ENCODE results near the gene EPG5. TPM values are rescaled to one million over a fixed set of nuclear protein-coding genes. Genes with fewer than 3 reads are reported as not detected.
"Not testable (repeated sequence)": the region's sequence is repeated elsewhere in the genome, so short reads cannot be mapped to it uniquely, and the experiment has no call there.

Gene EPG5
- total and polyA plus RNA-seq, 3 donors from 2014 or later: 19.0 to 66.4 (median 55.7) TPM

DNA sequence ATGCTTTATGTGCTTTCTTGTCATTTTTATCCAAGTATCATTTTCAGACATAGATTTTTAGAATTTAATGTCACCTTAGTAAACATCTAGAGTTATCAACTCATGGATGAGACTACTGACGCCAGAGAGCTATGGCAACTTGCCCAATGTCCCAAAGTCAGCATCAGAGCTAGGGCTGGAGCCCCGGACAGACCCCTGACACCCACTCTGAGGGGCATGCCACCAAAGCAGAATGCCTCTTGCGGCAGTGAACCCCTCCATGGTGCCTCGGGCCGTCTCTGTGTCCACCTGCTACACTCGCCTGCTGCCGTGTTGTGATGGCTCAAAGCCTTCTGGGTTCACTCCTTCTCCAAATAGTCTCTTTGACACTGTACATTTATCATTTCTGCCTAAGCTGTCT, 136.2 kb downstream of the EPG5 start:
- no peaks in the 10 kb centered on the region for H3K9me3 ChIP-seq
- H3K27ac ChIP-seq: no peak overlapping the region
- H3K4me3 ChIP-seq: no peak overlapping the region
- TF ChIP-seq, protein P1, sequence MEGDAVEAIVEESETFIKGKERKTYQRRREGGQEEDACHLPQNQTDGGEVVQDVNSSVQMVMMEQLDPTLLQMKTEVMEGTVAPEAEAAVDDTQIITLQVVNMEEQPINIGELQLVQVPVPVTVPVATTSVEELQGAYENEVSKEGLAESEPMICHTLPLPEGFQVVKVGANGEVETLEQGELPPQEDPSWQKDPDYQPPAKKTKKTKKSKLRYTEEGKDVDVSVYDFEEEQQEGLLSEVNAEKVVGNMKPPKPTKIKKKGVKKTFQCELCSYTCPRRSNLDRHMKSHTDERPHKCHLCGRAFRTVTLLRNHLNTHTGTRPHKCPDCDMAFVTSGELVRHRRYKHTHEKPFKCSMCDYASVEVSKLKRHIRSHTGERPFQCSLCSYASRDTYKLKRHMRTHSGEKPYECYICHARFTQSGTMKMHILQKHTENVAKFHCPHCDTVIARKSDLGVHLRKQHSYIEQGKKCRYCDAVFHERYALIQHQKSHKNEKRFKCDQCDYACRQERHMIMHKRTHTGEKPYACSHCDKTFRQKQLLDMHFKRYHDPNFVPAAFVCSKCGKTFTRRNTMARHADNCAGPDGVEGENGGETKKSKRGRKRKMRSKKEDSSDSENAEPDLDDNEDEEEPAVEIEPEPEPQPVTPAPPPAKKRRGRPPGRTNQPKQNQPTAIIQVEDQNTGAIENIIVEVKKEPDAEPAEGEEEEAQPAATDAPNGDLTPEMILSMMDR (IDR thresholded peaks at IDR 0.05): no peak
- no peak for TF ChIP-seq POLR2A (IDR thresholded peaks at IDR 0.05)
- H3K4me1 ChIP-seq: peaks cover 2% of the 10 kb centered on the region
- DNase-seq: no peak
- H3K27me3 ChIP-seq: no peaks in the 10 kb centered on the region
- intact Hi-C loops (cut with DNase I; ENCODE audit: low total_unique reads): no loop called here
- no peaks in the 10 kb centered on the region for H3K36me3 ChIP-seq (ENCODE audit: low read depth, missing control alignments)
- 81 to 95% methylated on average over 7 of the region's 7 CpGs for WGBS, 2 donors

GRCh38 chr18:45829855-45830254, 137.3 kb downstream of the EPG5 start:
- no peaks in the 10 kb centered on the region for H3K36me3 ChIP-seq (ENCODE audit: low read depth, missing control alignments)
- TF ChIP-seq POLR2A (IDR thresholded peaks at IDR 0.05): no peak
- TF ChIP-seq, protein P1 (IDR thresholded peaks at IDR 0.05): no peak
- H3K27me3 ChIP-seq: no peaks in the 10 kb centered on the region
- 64 to 72% methylated on average over 9 of the region's 9 CpGs for WGBS, 2 donors
- H3K4me1 ChIP-seq: no peaks in the 10 kb centered on the region
- no peaks in the 10 kb centered on the region for H3K9me3 ChIP-seq
- H3K27ac ChIP-seq: no peak overlapping the region
- DNase-seq: no peak
- intact Hi-C loops (cut with DNase I; ENCODE audit: low total_unique reads): no loop called here
- no peak overlapping the region for H3K4me3 ChIP-seq

DNA sequence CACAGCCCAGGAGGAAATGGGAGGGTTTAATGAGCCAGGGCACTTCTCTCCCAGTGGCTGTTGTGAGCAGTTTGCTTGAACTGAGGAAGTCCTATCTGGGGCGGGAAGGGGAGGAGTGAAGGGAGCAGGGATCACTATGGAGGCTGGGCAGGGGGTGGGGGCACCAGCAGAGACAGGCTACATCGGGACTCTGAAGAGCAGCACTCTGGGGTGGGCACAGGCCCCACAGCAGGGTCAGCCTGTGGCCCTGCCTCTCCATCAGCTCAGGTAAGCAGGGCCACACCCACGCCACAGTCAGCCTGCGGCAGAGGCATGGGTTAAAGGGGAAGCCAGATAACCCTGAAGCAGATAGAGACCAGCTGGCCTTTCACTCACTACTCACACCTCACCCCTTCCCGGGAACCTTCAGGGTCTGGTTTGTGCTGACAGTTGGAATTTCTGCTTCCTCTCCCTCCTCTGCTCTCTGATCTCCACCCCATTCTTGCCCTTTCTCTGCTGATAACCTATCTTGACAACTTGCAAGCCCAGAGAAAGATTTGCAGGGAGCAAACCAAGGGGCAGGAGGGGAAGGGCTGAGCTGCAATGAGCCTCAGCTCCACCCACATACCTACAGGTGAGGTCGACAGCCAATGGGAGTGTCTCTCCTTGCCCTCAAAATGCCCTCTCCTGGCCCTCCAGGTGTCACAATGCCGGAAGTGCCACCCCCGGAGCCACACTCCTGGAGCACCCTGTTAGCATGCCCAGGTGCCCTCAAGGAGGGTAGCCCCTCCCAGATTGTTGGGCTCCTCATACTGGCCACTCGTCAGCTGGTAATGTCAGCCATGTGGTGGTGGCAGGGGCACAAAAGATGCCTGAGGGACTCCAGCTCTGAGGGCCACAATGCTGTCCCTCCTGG, 138.0 kb downstream of the EPG5 start:
- WGBS, 2 donors: 67 to 73% methylated on average over 8 to 9 of the region's 9 CpGs
- Histone ChIP-seq H3K27me3 (no peaks in the 10 kb centered on the region), H3K4me3 (no peak overlapping the region), H3K4me1 (no peaks in the 10 kb centered on the region), H3K36me3 (ENCODE audit: low read depth, missing control alignments) (no peaks in the 10 kb centered on the region), H3K9me3 (no peaks in the 10 kb centered on the region), H3K27ac (no peak overlapping the region)
- TF ChIP-seq POLR2A (IDR thresholded peaks at IDR 0.05): no peak
- TF ChIP-seq, protein P1 (IDR thresholded peaks at IDR 0.05): no peak
- intact Hi-C loops (cut with DNase I; ENCODE audit: low total_unique reads): no loop called here
- DNase-seq: no peak

DNA sequence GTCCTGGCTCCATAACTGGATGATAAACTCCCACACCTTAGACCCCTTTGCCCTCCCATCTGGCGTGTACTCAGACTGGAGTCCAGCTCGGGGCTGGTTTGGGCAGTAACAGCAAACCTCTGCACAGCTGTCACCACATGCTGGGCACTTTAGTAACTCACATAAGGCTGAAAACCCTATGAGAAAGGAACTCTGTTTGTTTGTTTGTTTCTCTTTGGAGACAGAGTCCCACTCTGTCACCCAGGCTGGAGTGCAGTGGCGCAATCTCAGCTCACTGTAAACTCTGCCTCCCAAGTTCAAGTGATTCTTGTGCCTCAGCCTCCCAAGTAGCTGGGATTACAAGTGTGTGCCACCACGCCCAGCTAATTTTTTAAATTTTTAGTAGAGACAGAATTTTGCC, 140.4 kb downstream of the EPG5 start:
- intact Hi-C loops (cut with DNase I; ENCODE audit: low total_unique reads); H3K9me3 ChIP-seq; DNase-seq; H3K36me3 ChIP-seq (ENCODE audit: low read depth, missing control alignments); H3K27me3 ChIP-seq; H3K27ac ChIP-seq; H3K4me3 ChIP-seq; H3K4me1 ChIP-seq: not testable (repeated sequence)
- WGBS, 2 donors: 90 to 96% methylated on average over 4 of the region's 4 CpGs

- intact Hi-C loops (cut with DNase I; ENCODE audit: low total_unique reads): no loop called here
- DNase-seq: no peak
- Histone ChIP-seq H3K27ac (no peak overlapping the region), H3K4me1 (no peaks in the 10 kb centered on the region), H3K36me3 (ENCODE audit: low read depth, missing control alignments) (no peaks in the 10 kb centered on the region), H3K9me3 (no peaks in the 10 kb centered on the region), H3K4me3 (no peak overlapping the region), H3K27me3 (no peaks in the 10 kb centered on the region)
- 82 to 89% methylated on average over 4 of the region's 4 CpGs for WGBS, 2 donors
- no peak for TF ChIP-seq POLR2A (IDR thresholded peaks at IDR 0.05)
- TF ChIP-seq, protein P1 (IDR thresholded peaks at IDR 0.05): no peak
Measured at GRCh38 chr18:45826084-45826483, 141.0 kb downstream of the EPG5 start.
